ENCODE data around the gene HDAC5.

DNA sequence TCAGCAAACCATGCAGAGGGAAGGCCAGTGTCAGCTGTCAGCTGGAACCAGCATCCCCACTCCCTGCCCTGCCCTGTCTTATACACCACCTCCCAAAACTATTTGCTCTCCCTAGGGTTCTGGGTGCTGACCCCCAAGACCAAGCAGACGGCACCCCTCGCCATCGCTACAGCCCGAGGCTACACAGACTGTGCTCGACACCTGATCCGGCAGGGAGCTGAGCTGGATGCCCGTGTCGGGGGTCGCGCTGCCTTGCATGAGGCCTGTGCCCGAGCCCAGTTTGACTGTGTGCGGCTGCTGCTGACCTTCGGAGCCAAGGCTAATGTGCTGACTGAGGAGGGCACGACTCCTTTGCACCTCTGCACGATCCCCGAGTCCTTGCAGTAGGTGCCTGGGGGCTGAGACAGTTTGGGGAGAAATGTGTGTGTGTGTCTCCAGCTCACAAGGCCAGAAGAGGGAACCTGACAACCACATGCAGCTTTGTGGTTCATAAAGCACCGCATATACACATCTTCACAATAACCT, 48.6 kb upstream of the HDAC5 start:
- TF ChIP-seq CTCF (conservative IDR thresholded peaks at IDR 0.05 in 1 of 2, IDR thresholded peaks at IDR 0.05 in 1 of 2; ENCODE audit: low read depth in 1 of 2, low read length in 2 of 2): no peak
- TF ChIP-seq EZH2 (IDR thresholded peaks at IDR 0.05; ENCODE audit: low read length, missing control alignments): no peak
